Neuronal stem cell (in vitro differentiated cells): Measurements from ENCODE around the gene NKPD1.
A peak's percentile ranks its signal among the peaks of the same experiment; 100 is the strongest.

Source experiments
- DNase-seq: peaks from one replicate; pipeline ENCODE4 v3.0.0-alpha.2; 2013; ENCODE audit warnings: low spot score
- H2AFZ ChIP-seq: one replicate; pipeline ENCODE4 v1.6.1; 2013; ENCODE audit warnings: mild to moderate bottlenecking, low read length, inconsistent platforms
- H2AK5ac ChIP-seq: 2 replicates; pipeline ENCODE4 v1.6.1; 2013; ENCODE audit warnings: low read depth, mild to moderate bottlenecking, inconsistent platforms, low read length, moderate library complexity, mixed read lengths
- H2BK120ac ChIP-seq: 2 replicates; pipeline ENCODE4 v1.6.1; 2013; ENCODE audit warnings: low read depth, mild to moderate bottlenecking, inconsistent platforms, low read length, moderate library complexity, mixed read lengths
- H2BK12ac ChIP-seq: one replicate; pipeline ENCODE4 v1.6.1; 2013; ENCODE audit warnings: low read length, inconsistent platforms
- H2BK15ac ChIP-seq: 2 replicates; pipeline ENCODE4 v1.6.1; 2013; ENCODE audit warnings: mild to moderate bottlenecking, low read length, inconsistent platforms, mixed read lengths
- H2BK5ac ChIP-seq: one replicate; pipeline ENCODE4 v1.6.1; 2013; ENCODE audit warnings: inconsistent platforms, mild to moderate bottlenecking, low read length, moderate library complexity
- H3K14ac ChIP-seq: one replicate; pipeline ENCODE4 v1.6.1; 2013; ENCODE audit warnings: low read length, inconsistent platforms
- H3K18ac ChIP-seq: 2 replicates; pipeline ENCODE4 v1.6.1; 2013; ENCODE audit warnings: low read length, inconsistent platforms
- H3K23ac ChIP-seq: 2 replicates; pipeline ENCODE4 v1.6.1; 2013; ENCODE audit warnings: low read depth, mild to moderate bottlenecking, mixed read lengths, low read length, inconsistent platforms; ENCODE audit not compliant: poor library complexity
- H3K27ac ChIP-seq: replicated peaks from 3 replicates; pipeline ENCODE4 v1.5.1; 2013; ENCODE audit warnings: low read length, inconsistent platforms
- H3K27me3 ChIP-seq, 3 experiments: 2 replicates each; pipeline ENCODE4 v1.6.1; 2013; ENCODE audit warnings: low read length in 3 of 3, mild to moderate bottlenecking in 2 of 3, inconsistent platforms in 1 of 3, low read depth in 1 of 3, mixed read lengths in 1 of 3, moderate library complexity in 1 of 3; ENCODE audit not compliant: control insufficient read depth in 3 of 3, insufficient read depth in 3 of 3
- H3K36me3 ChIP-seq, 2 donors: replicated peaks in 1 of 2; 2 replicates each; pipeline ENCODE4 v1.6.1; 2013; ENCODE audit warnings: low read length in 2 of 2; ENCODE audit not compliant: control insufficient read depth in 2 of 2, insufficient read depth in 2 of 2
- H3K4ac ChIP-seq: 2 replicates; pipeline ENCODE4 v1.6.1; 2013; ENCODE audit warnings: inconsistent platforms, mild to moderate bottlenecking, low read length, moderate library complexity
- H3K4me1 ChIP-seq, 2 donors: 1 replicate in 1 of 2; 2 replicates in 1 of 2; pipeline ENCODE4 v1.6.1; 2013; ENCODE audit warnings: low read length in 2 of 2, low read depth in 1 of 2; ENCODE audit not compliant: control insufficient read depth in 2 of 2, insufficient read depth in 1 of 2
- H3K4me2 ChIP-seq: one replicate; pipeline ENCODE4 v1.6.1; 2013; ENCODE audit warnings: mild to moderate bottlenecking, low read length, inconsistent platforms; ENCODE audit not compliant: insufficient read depth, poor library complexity, severe bottlenecking
- H3K4me3 ChIP-seq, 2 donors: 2 replicates each; pipeline ENCODE4 v1.5.1; 2013; ENCODE audit warnings: low read length in 2 of 2, mild to moderate bottlenecking in 2 of 2, inconsistent platforms in 1 of 2, moderate library complexity in 1 of 2
- H3K79me1 ChIP-seq: one replicate; pipeline ENCODE4 v1.6.1; 2013; ENCODE audit warnings: low read depth, mild to moderate bottlenecking, inconsistent platforms, low read length, moderate library complexity
- H3K9ac ChIP-seq: one replicate; pipeline ENCODE4 v1.6.1; 2013; ENCODE audit warnings: mild to moderate bottlenecking, low read depth, low read length, inconsistent platforms; ENCODE audit not compliant: poor library complexity
- H3K9me3 ChIP-seq, 2 donors: replicated peaks in 1 of 2; 2 replicates each; pipeline versions ENCODE3 to v1.6.1; 2013; ENCODE audit warnings: low read length in 2 of 2, mild to moderate bottlenecking in 2 of 2, inconsistent platforms in 1 of 2, low read depth in 1 of 2, mixed read lengths in 1 of 2, moderate library complexity in 1 of 2; ENCODE audit not compliant: control insufficient read depth in 2 of 2, insufficient read depth in 1 of 2
- H4K8ac ChIP-seq: one replicate; pipeline ENCODE4 v1.6.1; 2013; ENCODE audit warnings: low read depth, mild to moderate bottlenecking, inconsistent platforms, low read length, moderate library complexity
- H4K91ac ChIP-seq: one replicate; pipeline ENCODE4 v1.6.1; 2013; ENCODE audit warnings: low read length, low read depth, mild to moderate bottlenecking, inconsistent platforms; ENCODE audit not compliant: poor library complexity
- WGBS, 2 donors: extraction: QIAGEN DNeasy Blood & Tissue Kit; methylation state at CpG; one replicate each; pipeline ENCODE4 v1.1.7; 2013; ENCODE audit warnings: missing lambda C conversion rate in 2 of 2, mixed read lengths in 1 of 2; ENCODE audit not compliant: insufficient read length in 2 of 2, insufficient replicate concordance in 1 of 2; ENCODE audit errors: extremely low coverage in 2 of 2; 5-methylcytosine and 5-hydroxymethylcytosine counted together

Gene NKPD1

DNA sequence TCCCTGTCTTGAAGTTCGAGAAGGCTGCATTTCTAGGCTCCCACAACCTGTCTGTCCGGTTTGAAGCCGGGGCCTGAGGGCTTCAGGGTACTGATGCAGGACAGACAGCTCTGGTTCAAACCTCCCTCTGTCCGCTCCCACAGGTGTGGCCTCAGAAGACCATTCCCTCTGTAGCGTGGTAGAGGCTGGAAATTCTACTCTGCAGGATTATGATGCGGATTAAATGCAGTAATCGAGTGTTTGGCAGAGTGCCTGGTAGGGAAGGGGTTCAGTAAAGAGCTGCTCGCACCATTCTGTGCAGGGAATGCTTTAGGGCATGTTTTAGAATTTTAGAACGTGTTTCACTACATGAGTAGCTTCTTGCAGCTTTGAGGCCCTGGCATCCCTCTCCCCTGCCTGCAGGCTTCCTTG lies 37.3 kb downstream of the NKPD1 start:
- H2AFZ ChIP-seq = no peak overlapping the region
- no peak overlapping the region for H3K18ac ChIP-seq
- WGBS, 2 donors = no CpG with 5 or more reads among the region's 9 CpGs
- H3K79me1 ChIP-seq = peaks cover 27% of the 10 kb centered on the region
- H2BK12ac ChIP-seq = no peak overlapping the region
- H3K9ac ChIP-seq = no peak overlapping the region
- H3K4me3 ChIP-seq = no peak overlapping the region
- H2BK120ac ChIP-seq = no peak overlapping the region
- no peak overlapping the region for H3K4ac ChIP-seq
- no peak overlapping the region for H3K23ac ChIP-seq
- H3K27ac ChIP-seq = no peak overlapping the region
- no peak overlapping the region for H3K14ac ChIP-seq
- no peak overlapping the region for H2BK5ac ChIP-seq
- no peaks in the 10 kb centered on the region for H3K36me3 ChIP-seq
- peaks cover 0 to 2% of the 10 kb centered on the region in 2 donors for H3K4me1 ChIP-seq
- H4K91ac ChIP-seq = no peak overlapping the region
- H4K8ac ChIP-seq = no peak overlapping the region
- no peaks in the 10 kb centered on the region for H3K27me3 ChIP-seq
- no peaks in the 10 kb centered on the region for H3K9me3 ChIP-seq
- no peak for DNase-seq
- H3K4me2 ChIP-seq = no peak overlapping the region
- H2BK15ac ChIP-seq = no peak overlapping the region
- H2AK5ac ChIP-seq = no peak overlapping the region

GRCh38 chr19:45122832-45123231 lies 38.0 kb downstream of the NKPD1 start:
- H3K18ac ChIP-seq = no peak overlapping the region
- no peaks in the 10 kb centered on the region for H3K9me3 ChIP-seq
- no peak overlapping the region for H2AK5ac ChIP-seq
- H3K79me1 ChIP-seq = peaks cover 30% of the 10 kb centered on the region
- H4K91ac ChIP-seq = no peak overlapping the region
- no CpG with 5 or more reads among the region's 6 CpGs for WGBS, 2 donors
- peak overlapping the region; percentile 16 for H3K9ac ChIP-seq
- no peak overlapping the region for H2AFZ ChIP-seq
- no peaks in the 10 kb centered on the region for H3K36me3 ChIP-seq
- no peak overlapping the region for H3K4ac ChIP-seq
- peaks cover 2 to 8% of the 10 kb centered on the region in 2 donors for H3K4me1 ChIP-seq
- H2BK5ac ChIP-seq = no peak overlapping the region
- peak overlapping the region; percentile 33 for H3K14ac ChIP-seq
- no peak overlapping the region for H2BK15ac ChIP-seq
- H2BK12ac ChIP-seq = no peak overlapping the region
- no peaks in the 10 kb centered on the region for H3K27me3 ChIP-seq
- no peak overlapping the region for H3K23ac ChIP-seq
- no peak overlapping the region for H4K8ac ChIP-seq
- no peak overlapping the region for H3K4me2 ChIP-seq
- DNase-seq = no peak
- no peak overlapping the region for H3K4me3 ChIP-seq
- H3K27ac ChIP-seq = no peak overlapping the region
- H2BK120ac ChIP-seq = no peak overlapping the region

GRCh38 chr19:45121827-45122345 lies 38.9 kb downstream of the NKPD1 start:
- no peak overlapping the region for H3K4ac ChIP-seq
- no peaks in the 10 kb centered on the region for H3K36me3 ChIP-seq
- H3K9ac ChIP-seq = peak overlapping the region; percentile 40
- peak overlapping the region; percentile 82 for H2BK5ac ChIP-seq
- WGBS, 2 donors = no CpG with 5 or more reads among the region's 11 CpGs
- peaks cover 32% of the 10 kb centered on the region for H3K79me1 ChIP-seq
- no peak overlapping the region for H3K4me3 ChIP-seq
- H3K4me1 ChIP-seq = peaks cover 8 to 16% of the 10 kb centered on the region in 2 donors
- H3K27me3 ChIP-seq = no peaks in the 10 kb centered on the region
- no peak overlapping the region for H4K91ac ChIP-seq
- H3K23ac ChIP-seq = no peak overlapping the region
- no peak overlapping the region for H4K8ac ChIP-seq
- H3K27ac ChIP-seq = no peak overlapping the region
- no peak overlapping the region for H2BK12ac ChIP-seq
- H3K9me3 ChIP-seq = no peaks in the 10 kb centered on the region
- H2AK5ac ChIP-seq = no peak overlapping the region
- H3K18ac ChIP-seq = no peak overlapping the region
- DNase-seq = no peak
- no peak overlapping the region for H2AFZ ChIP-seq
- H3K4me2 ChIP-seq = no peak overlapping the region
- no peak overlapping the region for H2BK120ac ChIP-seq
- H2BK15ac ChIP-seq = no peak overlapping the region
- H3K14ac ChIP-seq = no peak overlapping the region

DNA sequence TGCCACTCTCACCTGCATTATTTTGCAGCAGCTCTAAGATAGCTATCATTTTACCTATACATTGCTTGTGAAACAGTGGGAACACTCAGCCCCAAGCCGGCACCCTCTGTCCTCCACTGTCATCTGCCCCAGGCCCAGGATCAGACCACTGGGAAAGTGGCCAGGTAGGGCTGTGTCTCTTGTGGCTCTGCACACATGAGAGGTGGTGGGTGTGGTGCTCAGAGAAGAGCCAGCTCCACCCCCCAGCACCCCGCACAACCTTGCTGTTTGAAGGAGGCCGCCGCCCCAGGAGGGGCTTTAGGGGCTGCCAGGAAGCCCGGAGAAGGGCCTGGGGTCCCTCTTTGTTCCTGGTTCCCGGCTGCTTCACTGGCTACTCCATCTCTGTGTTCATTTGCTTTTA lies 41.2 kb downstream of the NKPD1 start:
- Histone ChIP-seq H3K27me3 (no peaks in the 10 kb centered on the region), H2BK5ac (no peak overlapping the region), H3K36me3 (no peaks in the 10 kb centered on the region), H3K9ac (no peak overlapping the region), H4K8ac (no peak overlapping the region), H3K9me3 (peaks cover 0 to 2% of the 10 kb centered on the region in 2 donors), H3K4ac (no peak overlapping the region), H2AK5ac (no peak overlapping the region), H3K27ac (no peak overlapping the region), H3K4me3 (no peak overlapping the region), H3K14ac (no peak overlapping the region), H3K4me1 (peaks cover 16% of the 10 kb centered on the region in 2 donors), H2AFZ (no peak overlapping the region), H3K4me2 (no peak overlapping the region), H3K79me1 (peaks cover 39% of the 10 kb centered on the region), H2BK120ac (no peak overlapping the region), H2BK12ac (no peak overlapping the region), H2BK15ac (no peak overlapping the region), H4K91ac (no peak overlapping the region), H3K18ac (no peak overlapping the region), H3K23ac (no peak overlapping the region)
- no CpG with 5 or more reads among the region's 6 CpGs for WGBS, 2 donors
- no peak for DNase-seq
